NCI-H2081 (cell line): ENCODE measurements around the gene APBA1.
"Not testable (repeated sequence)": the region's sequence is repeated elsewhere in the genome, so short reads cannot be mapped to it uniquely, and the experiment has no call there.

ENCODE experiments used
- DNase-seq, 2 experiments: peaks; one replicate each; lab custom pipeline; 2025; lab: John Stamatoyannopoulos, UW

APBA1 gene

DNA sequence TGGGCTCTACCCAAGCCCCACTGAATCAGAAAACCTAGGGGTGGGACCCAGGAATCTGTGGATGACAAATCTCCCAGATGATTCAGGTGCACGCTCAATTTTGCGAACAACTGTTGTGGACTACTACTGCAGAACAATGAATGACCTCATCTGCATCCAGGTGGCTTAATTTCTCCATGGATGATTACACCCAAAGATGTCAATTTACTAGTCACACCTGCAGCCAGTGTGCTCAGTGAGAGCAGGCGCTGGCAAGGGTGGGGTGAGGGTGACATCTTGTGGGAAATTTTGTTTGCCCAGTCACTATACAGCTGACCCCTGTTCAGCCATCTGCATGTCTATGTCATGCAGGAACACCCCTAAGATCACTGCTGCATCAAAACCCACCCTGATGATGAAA, 229.0 kb downstream of the APBA1 start:
- peak; percentile 84 to 94 for DNase-seq

DNA sequence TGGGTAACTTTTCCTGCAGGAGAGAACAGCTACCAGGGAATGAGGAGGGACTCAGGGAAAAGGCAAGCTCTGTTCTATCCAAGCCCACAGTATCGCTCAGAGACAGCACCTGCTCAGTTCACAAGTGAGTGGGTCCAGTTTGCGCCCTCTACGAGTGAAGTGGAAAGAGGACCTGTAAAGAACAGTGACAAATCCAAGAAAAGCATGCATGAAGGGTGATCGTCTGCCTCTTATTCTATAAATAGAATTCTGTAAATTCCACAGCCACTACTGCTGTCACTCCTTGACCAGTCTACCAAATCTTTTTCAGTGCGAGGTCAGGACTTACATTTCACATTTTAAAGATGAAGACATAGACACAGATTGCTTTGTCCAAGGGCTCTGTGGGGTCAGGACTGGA, 229.7 kb downstream of the APBA1 start:
- DNase-seq: no peak

GRCh38 chr9:69440254-69440955, 231.8 kb downstream of the APBA1 start:
- not testable (repeated sequence) for DNase-seq

DNA sequence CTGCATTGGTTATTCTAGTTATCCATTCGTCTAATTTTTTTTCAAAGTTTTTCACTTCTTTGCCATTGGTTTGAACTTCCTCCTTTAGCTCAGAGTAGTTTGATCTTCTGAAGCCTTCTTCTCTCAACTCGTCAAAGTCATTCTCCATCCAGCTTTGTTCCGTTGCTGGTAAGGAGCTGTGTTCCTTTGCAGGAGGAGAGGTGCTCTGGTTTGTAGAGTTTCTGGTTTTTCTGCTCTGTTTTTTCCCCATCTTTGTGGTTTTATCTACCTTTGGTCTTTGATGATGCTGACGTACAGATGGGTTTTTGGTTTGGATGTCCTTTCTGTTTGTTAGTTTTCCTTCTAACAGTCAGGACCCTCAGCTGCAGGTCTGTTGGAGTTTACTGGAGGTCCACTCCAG, 232.5 kb downstream of the APBA1 start:
- not testable (repeated sequence) for DNase-seq

DNA sequence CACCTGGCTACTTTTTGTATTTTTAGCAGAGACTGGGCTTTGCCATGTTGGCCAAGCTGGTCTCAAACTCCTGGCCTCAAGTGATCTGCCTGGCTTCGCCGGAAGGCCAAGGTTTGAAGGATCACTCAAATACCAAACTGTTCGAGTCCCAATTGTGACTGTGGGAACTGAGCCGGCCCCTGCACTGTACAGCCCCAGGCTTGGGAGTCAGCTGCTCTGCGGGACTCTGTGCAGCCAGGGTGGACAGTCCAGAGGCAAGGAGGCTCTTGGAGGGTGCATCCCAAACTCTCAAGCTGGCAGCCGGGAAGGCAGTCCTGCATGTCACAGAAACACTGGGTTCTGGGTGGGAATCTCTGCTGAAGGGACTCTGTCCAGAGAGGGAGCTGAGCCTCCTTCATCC, 238.2 kb downstream of the APBA1 start:
- no peak for DNase-seq

- DNase-seq: no peak
These were observed 238.8 kb downstream of the APBA1 start for GRCh38 chr9:69433392-69433791.

- no peak for DNase-seq
These were observed 239.5 kb downstream of the APBA1 start for GRCh38 chr9:69432623-69433022.

- DNase-seq: no peak
These were observed 240.4 kb downstream of the APBA1 start for GRCh38 chr9:69431777-69432176.

GRCh38 chr9:69431203-69431602, 241.0 kb downstream of the APBA1 start:
- DNase-seq: no peak

DNA sequence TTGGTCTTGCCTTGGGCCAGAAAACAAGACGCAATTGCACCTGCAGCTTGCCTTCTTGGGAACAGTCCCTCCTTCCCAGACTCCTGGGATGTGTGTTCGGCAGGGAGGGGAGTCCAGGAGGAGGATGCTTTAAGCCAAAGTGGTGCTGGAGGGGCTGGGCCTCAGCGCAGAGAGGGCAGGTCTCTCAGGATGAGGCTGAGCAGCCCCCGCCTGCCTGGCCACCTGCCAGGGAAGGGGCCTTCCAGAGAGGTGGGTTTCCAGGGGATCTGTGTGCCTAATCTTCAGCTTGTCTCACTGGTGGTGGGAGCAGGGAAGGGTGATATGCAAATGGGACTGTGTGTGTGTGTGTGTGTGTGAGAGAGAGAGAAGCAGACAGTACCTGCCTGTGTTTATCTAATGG, 242.0 kb downstream of the APBA1 start:
- no peak for DNase-seq

DNA sequence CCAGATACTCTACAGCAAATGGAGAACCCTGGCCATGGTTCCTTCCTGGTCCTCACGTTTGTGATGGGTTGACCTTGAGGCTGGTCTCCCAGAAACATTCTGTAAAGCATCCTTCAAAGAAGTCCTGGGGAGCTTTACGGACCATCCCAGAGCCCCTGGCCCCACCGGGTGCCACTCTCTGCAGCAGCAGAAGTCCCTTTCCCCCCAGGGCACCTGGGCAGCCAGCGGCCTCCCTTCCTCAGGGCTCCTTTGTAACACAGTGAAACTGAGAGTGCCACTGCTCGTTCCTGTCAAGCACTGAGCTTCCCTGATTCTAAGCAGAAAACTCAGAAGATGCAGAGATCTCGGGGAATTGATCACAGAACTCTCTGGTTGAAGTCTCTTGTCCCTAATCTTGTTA, 242.9 kb downstream of the APBA1 start:
- DNase-seq: no peak

DNA sequence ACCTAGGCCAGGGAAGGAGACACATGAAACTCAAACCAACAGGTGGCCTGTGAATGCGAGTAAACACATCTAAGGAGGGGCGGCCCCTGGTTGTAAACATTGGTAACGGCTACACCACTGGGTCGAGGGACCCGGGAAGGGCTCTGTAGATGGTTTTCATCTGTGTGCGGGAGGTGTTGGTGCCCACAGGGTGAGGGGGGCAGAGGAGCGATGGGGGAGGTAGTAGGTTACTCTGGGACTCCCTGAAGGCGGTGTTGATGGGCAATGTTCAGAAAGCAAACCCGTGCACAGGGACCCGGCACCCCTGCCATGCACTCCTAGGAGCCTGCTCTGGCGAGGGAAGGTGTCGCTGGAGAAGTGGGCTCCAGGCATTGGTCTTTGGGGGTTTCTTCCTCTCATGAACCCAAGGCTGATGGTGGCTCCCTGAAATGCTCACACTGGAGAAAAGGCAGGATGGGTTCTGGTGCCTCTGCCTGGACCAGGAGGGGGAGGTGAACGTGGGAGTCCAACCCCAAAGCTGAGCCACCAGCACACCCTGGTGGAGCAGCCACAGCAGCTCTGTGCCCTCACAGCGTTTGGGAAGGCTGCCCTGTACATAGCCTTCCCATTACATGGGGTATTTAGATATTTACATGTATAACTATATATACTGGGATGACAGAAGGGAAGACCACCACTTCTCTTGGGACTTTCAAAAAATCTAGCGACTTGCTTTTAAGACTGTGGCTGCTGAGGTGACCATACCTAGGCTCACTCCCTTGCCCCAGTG, 244.0 kb downstream of the APBA1 start:
- DNase-seq: no peak

DNA sequence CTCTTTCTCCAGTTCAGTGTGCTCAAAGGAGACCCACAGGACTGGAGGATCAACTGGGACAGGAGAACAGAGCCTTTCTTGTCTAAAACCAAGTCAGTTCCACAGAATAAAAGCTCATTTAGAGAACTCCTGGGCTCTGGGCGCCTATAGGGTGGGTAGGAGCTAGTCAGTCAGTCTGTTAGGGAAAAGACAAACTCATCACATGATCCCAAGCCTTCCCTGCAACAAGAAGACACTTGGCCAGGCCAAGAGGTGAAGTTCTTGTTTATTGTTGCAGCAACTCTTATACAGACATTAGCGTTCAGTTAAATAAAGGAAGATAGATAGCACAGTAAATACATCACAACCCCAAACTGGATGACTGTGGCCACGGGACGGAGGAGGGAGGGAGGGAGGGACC, 244.9 kb downstream of the APBA1 start:
- DNase-seq: no peak

- no peak for DNase-seq
These were observed 246.9 kb downstream of the APBA1 start for GRCh38 chr9:69425136-69425801.

DNA sequence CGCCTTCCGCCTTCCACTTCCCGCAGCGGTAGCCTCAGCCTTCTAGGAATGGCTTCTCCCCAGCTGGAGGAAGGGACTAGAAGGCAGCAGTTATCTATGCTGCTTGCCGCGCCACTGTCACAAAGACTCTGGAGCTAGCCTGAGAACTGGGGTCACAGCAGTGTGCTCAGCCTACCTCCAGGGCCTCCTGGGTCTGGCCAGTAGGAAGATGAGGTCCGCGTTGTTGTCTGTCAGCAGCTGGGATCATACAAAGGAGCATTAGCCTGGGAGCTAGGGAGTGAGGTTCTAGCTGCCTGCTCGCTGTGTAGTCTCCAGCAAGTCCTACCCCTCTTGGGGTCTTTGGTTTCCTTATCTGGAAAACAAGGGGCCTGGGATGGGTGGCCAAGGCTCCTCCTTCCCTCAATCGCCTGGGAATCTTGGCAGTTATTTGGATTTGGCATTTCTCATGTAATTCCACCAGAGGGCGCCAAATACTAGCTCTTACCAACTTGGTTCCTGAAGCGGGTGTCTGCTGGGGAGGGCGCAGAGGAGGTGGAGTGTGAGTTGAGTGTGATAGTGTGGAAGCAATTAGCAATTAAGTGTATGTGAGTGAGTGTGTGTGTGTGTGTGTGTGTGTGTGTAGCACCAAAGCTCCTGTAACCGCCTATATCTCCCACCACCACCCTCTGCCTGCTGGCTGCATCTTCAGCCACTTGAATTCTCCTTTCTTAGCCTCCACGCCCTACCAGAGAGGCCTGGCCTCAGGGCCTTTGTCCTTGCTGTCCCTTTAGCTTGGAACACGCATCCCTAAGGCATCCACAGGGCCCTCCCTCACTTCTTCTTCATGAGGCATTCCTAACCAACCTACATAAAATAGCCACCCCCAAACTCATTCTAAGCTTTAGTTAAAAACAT, 250.0 kb downstream of the APBA1 start:
- DNase-seq: peak; percentile 73 to 75

DNA sequence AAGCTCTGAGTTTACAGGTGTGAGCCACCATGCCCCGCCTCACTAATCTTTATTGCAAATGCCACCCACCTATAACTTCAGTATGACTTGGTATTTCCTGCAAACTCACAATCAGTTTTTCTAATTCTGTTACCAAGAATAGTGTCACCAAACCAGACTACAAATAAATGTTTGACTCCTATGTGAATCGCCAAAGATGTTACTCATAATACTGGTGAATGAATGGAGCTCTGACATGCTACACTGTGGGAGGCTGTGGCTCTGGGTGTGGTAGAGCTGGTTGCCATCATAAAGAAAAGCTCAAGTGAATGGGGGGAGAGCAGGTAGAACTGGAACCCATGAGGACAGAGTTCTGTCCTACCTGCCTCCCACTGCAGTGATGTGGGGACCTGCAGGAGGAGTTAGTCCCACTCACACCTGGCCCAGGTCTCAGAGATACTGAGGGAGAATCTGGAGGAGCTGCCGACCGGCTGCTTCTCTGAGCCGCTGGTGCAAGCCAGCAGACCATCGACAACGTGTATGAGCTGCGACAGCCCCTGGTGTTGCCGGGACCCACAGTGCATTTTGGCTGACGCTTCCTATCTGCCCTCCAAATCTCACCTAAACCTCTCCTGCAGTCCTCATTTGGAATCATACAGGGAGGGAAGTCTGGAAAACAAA, 251.4 kb downstream of the APBA1 start:
- no peak for DNase-seq

- no peak for DNase-seq
These were observed 259.4 kb downstream of the APBA1 start for GRCh38 chr9:69412741-69413150.

GRCh38 chr9:69411931-69412740, 260.0 kb downstream of the APBA1 start:
- DNase-seq: no peak

GRCh38 chr9:69411246-69411645, 260.9 kb downstream of the APBA1 start:
- no peak for DNase-seq

GRCh38 chr9:69409936-69410335, 262.2 kb downstream of the APBA1 start:
- DNase-seq: not testable (repeated sequence)

- no peak for DNase-seq
These were observed 271.7 kb downstream of the APBA1 start for GRCh38 chr9:69400470-69400869.
